Stimulated activated effector memory CD8-positive, alpha-beta T cell treated with anti-CD3 and anti-CD28 coated beads, Interleukin-12 subunit alpha, Interleukin-12 subunit beta, amount 100 ng/mL, for 72 hours (primary cell): ENCODE data around the gene FOXN1.

Source experiments
- ATAC-seq: fragments of 150-1000 bp; cut with Tn5 transposase; 2 replicates; pipeline ENCODE4 v1.10.0; 2021
- DNase-seq, 2 donors: peaks; one replicate each; pipeline ENCODE4 v3.0.0; 2021 to 2022; ENCODE audit warnings: low spot score in 2 of 2
- H3K27ac Mint-ChIP-seq: one replicate; pipeline ENCODE4 v1.8.0; 2022; ENCODE audit warnings: mild to moderate bottlenecking, mixed read lengths
- H3K36me3 Mint-ChIP-seq: one replicate; pipeline ENCODE4 v1.8.0; 2022; ENCODE audit warnings: mild to moderate bottlenecking, mixed read lengths
- H3K4me1 Mint-ChIP-seq: one replicate; pipeline ENCODE4 v1.8.0; 2022; ENCODE audit warnings: mixed read lengths
- H3K4me3 Mint-ChIP-seq: one replicate; pipeline ENCODE4 v1.8.0; 2022; ENCODE audit warnings: mild to moderate bottlenecking, mixed read lengths
- H3K9me3 Mint-ChIP-seq: one replicate; pipeline ENCODE4 v1.8.0; 2022; ENCODE audit warnings: mixed read lengths

Gene FOXN1

DNA sequence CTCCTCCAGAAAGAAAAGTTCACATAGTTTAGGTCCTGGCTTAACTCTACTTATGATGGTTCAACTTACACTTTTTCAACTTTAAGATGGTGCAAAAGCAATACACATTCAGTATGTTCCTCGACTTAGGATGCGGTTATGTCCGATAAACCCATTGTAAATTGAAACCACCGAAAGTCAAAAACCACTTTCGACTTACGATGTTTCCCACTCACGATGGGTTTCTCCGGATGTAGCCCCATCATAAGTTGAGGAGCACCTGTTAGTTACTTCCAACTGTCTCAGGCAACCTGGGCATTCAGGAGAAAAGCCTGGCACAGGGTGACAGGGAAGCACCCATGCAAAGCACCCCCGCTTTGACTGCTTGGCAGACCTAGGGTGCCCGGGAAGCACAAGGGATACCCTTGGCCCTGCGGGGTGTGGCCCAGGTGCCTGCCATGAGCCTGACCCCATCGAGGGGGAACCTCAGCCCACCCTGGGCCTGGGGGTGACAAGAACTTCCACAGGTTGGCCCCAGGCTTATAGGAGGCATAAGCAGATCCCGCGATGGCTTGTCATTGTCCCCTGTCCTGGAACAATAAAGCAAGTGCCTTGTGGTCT, 32.2 kb downstream of the FOXN1 start:
- Mint-ChIP-seq H3K27ac (no peak overlapping the region), H3K36me3 (no peaks in the 10 kb centered on the region), H3K4me3 (no peak overlapping the region), H3K9me3 (no peaks in the 10 kb centered on the region), H3K4me1 (peaks cover 3% of the 10 kb centered on the region)
- ATAC-seq = no peak
- no peak for DNase-seq

- H3K36me3 Mint-ChIP-seq = no peaks in the 10 kb centered on the region
- H3K27ac Mint-ChIP-seq = no peak overlapping the region
- no peak for ATAC-seq
- H3K9me3 Mint-ChIP-seq = no peaks in the 10 kb centered on the region
- no peaks in the 10 kb centered on the region for H3K4me1 Mint-ChIP-seq
- DNase-seq = no peak
- H3K4me3 Mint-ChIP-seq = no peak overlapping the region
Observed at GRCh38 chr17:28540231-28540630, 34.1 kb downstream of the FOXN1 start.

GRCh38 chr17:28541439-28541838, 35.3 kb downstream of the FOXN1 start:
- no peaks in the 10 kb centered on the region for H3K36me3 Mint-ChIP-seq
- no peak overlapping the region for H3K27ac Mint-ChIP-seq
- DNase-seq (no peak), ATAC-seq (no peak)
- H3K4me1 Mint-ChIP-seq = no peaks in the 10 kb centered on the region
- no peak overlapping the region for H3K4me3 Mint-ChIP-seq
- no peaks in the 10 kb centered on the region for H3K9me3 Mint-ChIP-seq

GRCh38 chr17:28544402-28545140, 38.4 kb downstream of the FOXN1 start:
- Mint-ChIP-seq H3K36me3 (peaks cover 13% of the 10 kb centered on the region), H3K4me3 (no peak overlapping the region), H3K27ac (no peak overlapping the region), H3K9me3 (no peaks in the 10 kb centered on the region), H3K4me1 (peaks cover 23% of the 10 kb centered on the region)
- ATAC-seq = no peak
- no peak for DNase-seq

DNA sequence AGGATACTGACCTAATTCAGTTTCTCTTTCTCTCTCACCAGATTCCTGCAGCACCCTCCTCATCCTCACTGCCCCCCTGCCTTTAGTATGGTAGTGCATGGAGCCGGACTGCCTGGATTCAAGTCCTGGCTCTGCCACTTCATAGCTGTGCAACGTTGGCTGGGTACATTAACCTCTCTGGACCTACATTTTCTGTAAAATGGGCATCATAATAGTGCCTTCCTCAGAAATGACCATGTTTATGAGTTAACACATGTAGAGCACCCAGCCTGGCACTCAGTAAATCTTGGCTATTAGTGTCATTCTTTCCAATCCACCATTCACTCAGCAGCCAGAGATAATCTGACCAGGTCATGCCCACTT, 39.0 kb downstream of the FOXN1 start:
- Mint-ChIP-seq H3K36me3 (peaks cover 13% of the 10 kb centered on the region), H3K9me3 (no peaks in the 10 kb centered on the region), H3K4me1 (peaks cover 28% of the 10 kb centered on the region), H3K4me3 (no peak overlapping the region), H3K27ac (no peak overlapping the region)
- DNase-seq = no peak
- no peak for ATAC-seq

DNA sequence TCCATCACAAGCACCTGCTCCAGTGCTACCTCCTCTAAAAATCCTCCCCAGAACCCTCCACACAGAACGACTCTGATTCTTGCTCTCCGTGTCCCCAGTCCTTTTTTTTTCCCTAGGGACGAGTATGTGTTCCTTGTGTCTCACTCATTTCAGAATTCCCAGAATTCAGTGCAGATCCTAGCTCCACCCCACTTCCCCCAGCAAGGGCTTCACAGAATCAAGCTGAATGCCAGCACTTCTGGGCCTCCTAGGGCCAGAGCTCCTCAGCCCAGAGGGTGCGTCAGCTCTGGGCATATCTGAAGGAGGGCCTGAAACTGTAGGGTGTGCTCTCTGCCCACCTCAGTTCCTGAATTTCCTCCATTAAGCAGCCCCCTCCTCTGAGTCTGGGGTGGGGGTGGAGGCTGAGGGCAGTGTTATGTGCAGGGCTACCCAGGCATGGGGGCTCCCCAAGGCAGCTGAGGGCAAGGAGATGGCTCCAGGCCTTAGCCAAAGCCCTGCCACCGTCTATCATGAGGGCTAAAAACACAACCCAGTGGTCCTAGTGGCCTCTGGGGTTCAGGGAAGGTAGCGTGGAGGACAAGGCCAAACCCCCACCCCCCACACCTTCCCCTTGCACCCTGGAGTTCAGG, 39.8 kb downstream of the FOXN1 start:
- peaks cover 13% of the 10 kb centered on the region for H3K36me3 Mint-ChIP-seq
- no peaks in the 10 kb centered on the region for H3K9me3 Mint-ChIP-seq
- no peak overlapping the region for H3K4me3 Mint-ChIP-seq
- ATAC-seq (no peak), DNase-seq (no peak)
- H3K4me1 Mint-ChIP-seq = peaks cover 36% of the 10 kb centered on the region
- H3K27ac Mint-ChIP-seq = no peak overlapping the region

DNA sequence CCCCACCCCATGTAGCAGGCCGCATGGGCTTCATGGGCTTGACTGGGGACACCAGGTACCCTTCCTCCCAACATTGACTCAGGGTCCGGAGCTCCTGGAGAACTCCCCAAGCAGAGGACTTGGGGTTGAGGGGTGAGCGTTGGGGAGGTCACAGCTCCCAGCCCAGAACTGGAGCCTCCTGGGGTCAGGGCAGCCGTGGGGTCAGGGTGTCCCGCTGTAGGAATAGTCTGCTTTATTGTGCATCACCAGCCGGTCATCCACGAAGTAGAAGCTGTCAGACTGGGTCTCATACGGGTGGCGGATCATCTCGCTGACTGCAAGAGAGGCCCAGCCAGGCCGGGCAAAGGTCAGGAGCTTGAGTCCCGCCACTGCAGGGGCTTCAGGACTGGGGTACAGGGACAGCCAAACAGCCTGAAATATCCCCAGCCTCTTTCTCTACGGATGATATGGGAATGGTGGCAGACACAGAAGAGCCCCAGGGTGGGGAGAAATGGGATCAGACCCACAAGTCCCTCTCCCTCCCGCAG, 41.0 kb downstream of the FOXN1 start:
- Mint-ChIP-seq H3K36me3 (peaks cover 19% of the 10 kb centered on the region), H3K4me1 (peaks cover 49% of the 10 kb centered on the region), H3K4me3 (peak overlapping the region; percentile 98), H3K27ac (peak overlapping the region; percentile 86), H3K9me3 (no peaks in the 10 kb centered on the region)
- no peak for ATAC-seq
- DNase-seq = no peak

DNA sequence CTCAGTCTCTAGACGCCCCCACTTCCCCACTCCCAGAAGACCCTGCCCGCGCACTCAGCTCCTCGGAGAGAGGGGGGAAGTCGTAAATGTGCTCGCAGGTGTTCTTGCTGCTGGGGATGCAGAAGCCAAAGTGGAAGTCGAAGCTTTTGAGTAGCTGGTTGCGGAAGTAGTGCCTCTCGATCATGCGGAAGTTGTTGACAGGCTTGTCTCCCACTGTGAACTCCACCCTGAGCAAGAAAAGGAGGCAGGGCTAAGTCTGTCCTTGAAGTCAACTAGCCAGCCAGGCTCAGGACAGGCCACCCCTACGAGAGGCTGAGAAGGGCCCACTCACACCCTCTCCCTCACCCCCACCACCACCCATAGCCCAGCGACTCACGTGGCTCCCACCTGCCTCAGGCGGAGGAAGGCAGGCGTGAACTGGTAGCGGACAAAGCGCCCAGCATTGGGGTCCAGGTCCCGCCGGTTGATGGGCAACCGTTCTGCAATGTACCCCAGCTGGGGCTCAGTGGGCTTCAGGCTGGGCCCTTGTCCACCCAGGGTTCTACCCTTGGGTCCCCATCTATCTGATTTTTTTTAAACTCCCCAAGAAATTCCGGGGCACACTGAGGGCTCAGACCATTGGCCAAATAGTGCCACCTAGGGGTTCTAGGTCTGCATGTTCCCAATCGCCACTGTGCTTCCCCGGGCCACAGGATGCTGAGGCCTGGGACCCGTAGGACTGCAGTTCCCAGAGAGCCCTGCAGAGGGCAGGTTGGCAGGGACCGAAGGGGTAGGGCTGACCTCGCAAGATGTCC, 41.7 kb downstream of the FOXN1 start:
- H3K9me3 Mint-ChIP-seq = no peaks in the 10 kb centered on the region
- peak overlapping the region; percentile 98 for H3K4me3 Mint-ChIP-seq
- peaks cover 53% of the 10 kb centered on the region for H3K4me1 Mint-ChIP-seq
- DNase-seq (peak; percentile 65 to 89), ATAC-seq (peak; percentile 51)
- peak overlapping the region; percentile 86 for H3K27ac Mint-ChIP-seq
- H3K36me3 Mint-ChIP-seq = peaks cover 23% of the 10 kb centered on the region

- Mint-ChIP-seq H3K4me1 (peaks cover 60% of the 10 kb centered on the region), H3K4me3 (peak overlapping the region; percentile 98), H3K9me3 (no peaks in the 10 kb centered on the region), H3K36me3 (peaks cover 31% of the 10 kb centered on the region), H3K27ac (peak overlapping the region; percentile 86)
- ATAC-seq (no peak), DNase-seq (no peak)
Observed at GRCh38 chr17:28548417-28549130, 42.4 kb downstream of the FOXN1 start.

- DNase-seq (peak; percentile 30 to 75), ATAC-seq (peak; percentile 76)
- H3K4me1 Mint-ChIP-seq = peaks cover 63% of the 10 kb centered on the region
- H3K27ac Mint-ChIP-seq = peak overlapping the region; percentile 86
- no peaks in the 10 kb centered on the region for H3K9me3 Mint-ChIP-seq
- H3K4me3 Mint-ChIP-seq = peak overlapping the region; percentile 98
- peaks cover 40% of the 10 kb centered on the region for H3K36me3 Mint-ChIP-seq
Observed at GRCh38 chr17:28549236-28550132, 43.3 kb downstream of the FOXN1 start.

- DNase-seq (no peak), ATAC-seq (no peak)
- Mint-ChIP-seq H3K36me3 (peaks cover 47% of the 10 kb centered on the region), H3K4me1 (peaks cover 63% of the 10 kb centered on the region), H3K27ac (peak overlapping the region; percentile 86), H3K4me3 (peak overlapping the region; percentile 98), H3K9me3 (no peaks in the 10 kb centered on the region)
Observed at GRCh38 chr17:28550858-28551257, 44.7 kb downstream of the FOXN1 start.

GRCh38 chr17:28551421-28552175, 45.5 kb downstream of the FOXN1 start:
- ATAC-seq = no peak
- peaks cover 54% of the 10 kb centered on the region for H3K36me3 Mint-ChIP-seq
- H3K4me1 Mint-ChIP-seq = peaks cover 63% of the 10 kb centered on the region

DNA sequence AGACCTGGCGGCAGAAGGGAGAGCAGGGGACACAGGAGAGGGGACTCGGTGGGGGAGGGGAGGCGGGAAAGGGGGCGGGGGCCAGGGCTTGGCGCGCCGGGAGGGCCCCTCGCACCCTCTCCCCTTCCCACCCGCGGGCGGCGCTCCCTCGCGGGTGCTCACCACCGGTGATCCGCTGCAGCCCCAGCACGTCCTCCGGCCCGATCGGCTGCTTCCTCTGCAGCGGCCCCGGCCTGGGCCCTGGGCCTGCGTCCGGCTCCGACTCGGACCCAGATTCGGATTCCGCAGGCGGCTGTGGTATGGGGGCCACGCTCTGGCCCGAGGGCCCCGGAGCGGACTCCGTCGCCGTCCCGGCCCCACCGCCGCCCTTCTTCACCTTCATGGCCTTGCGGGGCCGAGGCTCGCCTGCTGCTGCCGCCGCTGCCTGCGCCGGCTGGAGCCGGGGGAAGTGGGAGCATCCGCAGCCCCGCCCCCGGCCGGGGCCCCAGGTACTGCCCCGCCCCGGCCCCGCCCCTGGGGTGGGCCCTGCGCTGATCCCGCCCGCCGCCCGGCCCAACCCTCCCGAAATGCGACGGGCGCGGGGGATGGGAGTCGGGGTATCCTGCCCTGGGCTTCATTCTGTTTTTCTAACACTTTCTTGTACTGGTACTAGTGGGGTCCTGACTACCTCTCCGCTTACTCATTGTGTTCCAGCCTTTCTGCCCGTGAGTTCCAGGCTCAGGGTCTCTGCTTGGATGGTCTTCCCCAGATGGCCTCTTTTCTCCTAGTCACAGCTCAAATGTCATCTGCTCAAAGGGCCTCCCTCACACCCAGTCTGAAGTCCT, 46.2 kb downstream of the FOXN1 start, which contains the start of gene UNC119:
UNC119 (minus strand) TSS at position 449 of the 824 bp plus-strand sequence; CDS start at position 382, 67 bp downstream.
- Mint-ChIP-seq H3K36me3 (peaks cover 62% of the 10 kb centered on the region), H3K9me3 (no peaks in the 10 kb centered on the region), H3K27ac (peak within 1 kb of the TSS; percentile 86), H3K4me1 (peaks cover 66% of the 10 kb centered on the region), H3K4me3 (peak within 1 kb of the TSS; percentile 98)
- DNase-seq (peak; percentile 68 to 85), ATAC-seq (peak; percentile 88)

More at GRCh38 chr17:28551421-28552175, 45.5 kb downstream of the FOXN1 start:
- Mint-ChIP-seq H3K9me3 (no peaks in the 10 kb centered on the region), H3K4me3 (peak overlapping the region; percentile 98), H3K27ac (peak overlapping the region; percentile 86)
- no peak for DNase-seq
